Fibroblast of villous mesenchyme (primary cell): ENCODE measurements around the gene CHURC1. TPM values are rescaled to one million over a fixed set of nuclear protein-coding genes. Genes with fewer than 3 reads are reported as not detected.
"Not testable (repeated sequence)": the region's sequence is repeated elsewhere in the genome, so short reads cannot be mapped to it uniquely, and the experiment has no call there.

Experiments
- DNase-seq: peaks from one replicate; pipeline ENCODE4 v3.0.0-alpha.2; 2010; ENCODE audit warnings: low read depth
- H3K4me3 ChIP-seq: 2 replicates; pipeline ENCODE4 v1.5.1; 2011; ENCODE audit warnings: low read depth, mild to moderate bottlenecking, low read length
- CTCF ChIP-seq: IDR thresholded peaks from 2 replicates; pipeline ENCODE4 v1.5.1; 2012; ENCODE audit warnings: low read depth, mild to moderate bottlenecking, low read length; ENCODE audit not compliant: insufficient read depth
- total RNA-seq: library from RNA; depleted of rRNA; stranded (reverse); fragments of >200 nt; gene quantifications from 2 replicates; pipeline ENCODE4 v1.2.3, GENCODE V29; 2012

CHURC1 gene
- total RNA-seq, 1 donor, result 45.8 TPM

GRCh38 chr14:64906022-64906421 is 8.2 kb upstream of the CHURC1 start:
- DNase-seq, result no peak
- H3K4me3 ChIP-seq, result no peak overlapping the region
- no peak for TF ChIP-seq CTCF

GRCh38 chr14:64910847-64911495 is 3.3 kb upstream of the CHURC1 start:
- peak; percentile 70 for TF ChIP-seq CTCF
- no peak overlapping the region for H3K4me3 ChIP-seq
- peak; percentile 50 for DNase-seq

- no peak for TF ChIP-seq CTCF
- no peak overlapping the region for H3K4me3 ChIP-seq
- peak; percentile 21 for DNase-seq
Observed at GRCh38 chr14:64912261-64912660, 2.0 kb upstream of the CHURC1 start.

GRCh38 chr14:64913477-64913876 is 778 bp upstream of the CHURC1 start:
- DNase-seq, H3K4me3 ChIP-seq: not testable (repeated sequence)

- TF ChIP-seq CTCF, result no peak
- no peak for DNase-seq
- H3K4me3 ChIP-seq, result peak overlapping the region; percentile 90
Observed at GRCh38 chr14:64915029-64915424, 772 bp downstream of the CHURC1 start.

GRCh38 chr14:64915797-64916196 is 1.5 kb downstream of the CHURC1 start:
- no peak for TF ChIP-seq CTCF
- H3K4me3 ChIP-seq, result no peak overlapping the region
- DNase-seq, result peak; percentile 6

- no peak for TF ChIP-seq CTCF
- no peak overlapping the region for H3K4me3 ChIP-seq
- DNase-seq, result no peak
Observed at GRCh38 chr14:64918216-64918615, 4.0 kb downstream of the CHURC1 start.
